HG02870 (cell line): Measurements from ENCODE around the gene ZNG1F.
"Not testable (repeated sequence)": the region's sequence is repeated elsewhere in the genome, so short reads cannot be mapped to it uniquely, and the experiment has no call there.

ENCODE experiments used
- ATAC-seq: cut with Tn5 transposase; IDR thresholded peaks from one replicate; pipeline ENCODE4 v1.9.1; 2021; ENCODE audit warnings: mild to moderate bottlenecking, moderate library complexity; ENCODE audit not compliant: unreplicated experiment

The ZNG1F gene

GRCh38 chr9:41087157-41087780 is 101.8 kb downstream of the ZNG1F start:
- ATAC-seq, result not testable (repeated sequence)

GRCh38 chr9:41086685-41087084 is 102.4 kb downstream of the ZNG1F start:
- ATAC-seq, result not testable (repeated sequence)

DNA sequence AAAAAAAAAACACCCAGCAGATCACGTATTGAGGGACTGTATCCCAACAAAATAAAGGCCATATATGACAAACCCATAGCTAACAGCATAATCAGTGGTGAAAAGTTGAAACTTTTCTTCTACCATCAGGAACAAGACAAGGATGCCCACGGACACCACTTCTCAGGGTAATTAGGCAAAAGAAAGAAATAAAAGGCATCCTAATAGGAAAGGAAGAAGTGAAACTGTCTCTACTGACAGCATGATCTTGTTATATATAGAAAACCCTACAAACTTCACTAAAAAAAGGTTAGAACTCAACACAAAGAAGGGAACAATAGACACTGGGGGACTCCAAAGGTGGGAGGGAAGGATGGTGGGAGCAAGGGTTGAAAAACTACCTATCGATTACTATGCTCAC is 102.9 kb downstream of the ZNG1F start:
- ATAC-seq, result not testable (repeated sequence)

GRCh38 chr9:41082358-41082757 is 106.8 kb downstream of the ZNG1F start:
- not testable (repeated sequence) for ATAC-seq
